ENCODE results near the gene SPATA12. TPM values are rescaled to one million over a fixed set of nuclear protein-coding genes. Genes with fewer than 3 reads are reported as not detected.

SPATA12 gene
- total RNA-seq, 1 experiment from 2014 or later: 0.22 TPM

GRCh38 chr3:57048728-57049127, 11.7 kb upstream of the SPATA12 start:
- H4K91ac ChIP-seq (ENCODE audit: insufficient read length, low read depth, low read length): no peak overlapping the region
- peaks cover 4% of the 10 kb centered on the region; the same call in 1 of the 2 replicates for H3K4me1 ChIP-seq (ENCODE audit: insufficient read depth, low read length)
- no peak overlapping the region for H3K14ac ChIP-seq (ENCODE audit: insufficient read depth, low read length)
- H2BK5ac ChIP-seq (ENCODE audit: insufficient read length, low read length): no peak overlapping the region
- no peak overlapping the region for H3K9ac ChIP-seq (ENCODE audit: extremely low read depth, insufficient read length, low read length)
- Mint-ChIP-seq H3K4me1 (peaks cover 7 to 17% of the 10 kb centered on the region in 2 experiments), H3K27me3 (ENCODE audit: low read depth) (no peaks in the 10 kb centered on the region), H3K36me3 (ENCODE audit: insufficient read depth in 1 of 3, low read depth in 3 of 3) (no peaks in the 10 kb centered on the region), H3K9me3 (no peaks in the 10 kb centered on the region), H3K4me3 (no peak overlapping the region), H3K27ac (no peak overlapping the region)
- no peaks in the 10 kb centered on the region for H3K23me2 ChIP-seq (ENCODE audit: insufficient read length, low read depth, low read length, poor library complexity, severe bottlenecking)
- no peak overlapping the region for H2BK15ac ChIP-seq (ENCODE audit: low read depth, low read length)
- no peak overlapping the region for H3K18ac ChIP-seq (ENCODE audit: insufficient read length, low read depth, low read length)
- H2AK5ac ChIP-seq (ENCODE audit: insufficient read length, low read length): no peak overlapping the region
- no peak overlapping the region for H2BK20ac ChIP-seq (ENCODE audit: low read depth, low read length, poor library complexity, severe bottlenecking)
- no peak overlapping the region for H3K27ac ChIP-seq (ENCODE audit: insufficient read length, low read depth, low read length)
- WGBS (ENCODE audit: extremely low coverage, insufficient read length, low lambda C conversion rate): no CpG with 5 or more reads among the region's 4 CpGs
- H3K56ac ChIP-seq (ENCODE audit: insufficient read length, low read depth, low read length): no peak overlapping the region
- no peak overlapping the region for H3K4ac ChIP-seq (ENCODE audit: low read depth, low read length)
- H3K23ac ChIP-seq (ENCODE audit: insufficient read length, low read depth, low read length): no peak overlapping the region
- H4K5ac ChIP-seq (ENCODE audit: insufficient read length, low read depth, low read length): no peak overlapping the region
- no peak overlapping the region for H3K4me2 ChIP-seq (ENCODE audit: insufficient read depth, insufficient read length, low read length)
- no peak overlapping the region for H3T11ph ChIP-seq (ENCODE audit: low read length)
- H4K8ac ChIP-seq (replicated peaks; ENCODE audit: insufficient read length, low read depth, low read length): no peak overlapping the region
- no peak for DNase-seq
- no peaks in the 10 kb centered on the region for H3K9me3 ChIP-seq (ENCODE audit: control insufficient read depth, low read depth, low read length)
- TF ChIP-seq CTCF (conservative IDR thresholded peaks at IDR 0.05): no peak
- no peaks in the 10 kb centered on the region for H4K20me1 ChIP-seq (ENCODE audit: control insufficient read depth, insufficient read depth, insufficient read length)
- no peaks in the 10 kb centered on the region for H3K79me2 ChIP-seq (ENCODE audit: insufficient read depth, low read length)
- no peaks in the 10 kb centered on the region for H3K27me3 ChIP-seq (ENCODE audit: insufficient read depth, low read length)
- H2AFZ ChIP-seq (ENCODE audit: low read length): no peak overlapping the region
- H3K79me1 ChIP-seq (ENCODE audit: insufficient read depth, low read depth, low read length, poor library complexity, severe bottlenecking): no peaks in the 10 kb centered on the region
- H2BK12ac ChIP-seq (ENCODE audit: insufficient read length, low read depth, low read length): no peak overlapping the region
- no peak overlapping the region for H2BK120ac ChIP-seq (ENCODE audit: low read depth, low read length, poor library complexity, severe bottlenecking)
